Panc1 (cell line): ENCODE data around the gene BAX.
"Not testable (repeated sequence)": the region's sequence is repeated elsewhere in the genome, so short reads cannot be mapped to it uniquely, and the experiment has no call there.

Experiments used
- TF ChIP-seq, protein P1 (sequence below): fragments of 450-650 bp; IDR thresholded peaks from 2 replicates; pipeline ENCODE4 v1.5.1; 2017; ENCODE audit warnings: mild to moderate bottlenecking
- TF ChIP-seq, protein P2 (sequence below), 2 experiments: IDR thresholded peaks; 2 replicates each; pipeline ENCODE4 v1.6.1; 2011 to 2012; ENCODE audit warnings: low read depth in 2 of 2, control low read depth in 1 of 2, low read length in 1 of 2, mild to moderate bottlenecking in 1 of 2, moderate library complexity in 1 of 2; ENCODE audit not compliant: insufficient read depth in 1 of 2

DNA sequence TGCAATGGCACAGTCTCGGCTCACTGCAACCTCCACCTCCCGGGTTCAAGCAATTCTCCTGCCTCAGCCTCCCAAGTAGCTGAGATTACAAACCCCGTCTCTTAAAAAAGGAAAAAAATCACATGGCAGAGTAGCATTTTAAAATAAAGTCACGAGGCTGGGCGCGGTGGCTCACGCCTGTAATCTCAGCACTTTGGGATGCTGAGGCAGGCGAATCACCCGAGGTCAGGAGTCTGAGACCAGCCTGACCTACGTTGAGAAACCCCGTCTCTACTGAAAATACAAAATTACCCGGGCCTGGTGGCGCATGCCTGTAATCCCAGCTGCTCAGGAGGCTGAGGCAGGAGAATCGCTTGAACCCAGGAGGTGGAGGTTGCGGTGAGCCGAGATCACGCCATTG is 27.0 kb upstream of the BAX start:
- TF ChIP-seq, protein P1, sequence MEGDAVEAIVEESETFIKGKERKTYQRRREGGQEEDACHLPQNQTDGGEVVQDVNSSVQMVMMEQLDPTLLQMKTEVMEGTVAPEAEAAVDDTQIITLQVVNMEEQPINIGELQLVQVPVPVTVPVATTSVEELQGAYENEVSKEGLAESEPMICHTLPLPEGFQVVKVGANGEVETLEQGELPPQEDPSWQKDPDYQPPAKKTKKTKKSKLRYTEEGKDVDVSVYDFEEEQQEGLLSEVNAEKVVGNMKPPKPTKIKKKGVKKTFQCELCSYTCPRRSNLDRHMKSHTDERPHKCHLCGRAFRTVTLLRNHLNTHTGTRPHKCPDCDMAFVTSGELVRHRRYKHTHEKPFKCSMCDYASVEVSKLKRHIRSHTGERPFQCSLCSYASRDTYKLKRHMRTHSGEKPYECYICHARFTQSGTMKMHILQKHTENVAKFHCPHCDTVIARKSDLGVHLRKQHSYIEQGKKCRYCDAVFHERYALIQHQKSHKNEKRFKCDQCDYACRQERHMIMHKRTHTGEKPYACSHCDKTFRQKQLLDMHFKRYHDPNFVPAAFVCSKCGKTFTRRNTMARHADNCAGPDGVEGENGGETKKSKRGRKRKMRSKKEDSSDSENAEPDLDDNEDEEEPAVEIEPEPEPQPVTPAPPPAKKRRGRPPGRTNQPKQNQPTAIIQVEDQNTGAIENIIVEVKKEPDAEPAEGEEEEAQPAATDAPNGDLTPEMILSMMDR: not testable (repeated sequence)
- TF ChIP-seq, protein P2, sequence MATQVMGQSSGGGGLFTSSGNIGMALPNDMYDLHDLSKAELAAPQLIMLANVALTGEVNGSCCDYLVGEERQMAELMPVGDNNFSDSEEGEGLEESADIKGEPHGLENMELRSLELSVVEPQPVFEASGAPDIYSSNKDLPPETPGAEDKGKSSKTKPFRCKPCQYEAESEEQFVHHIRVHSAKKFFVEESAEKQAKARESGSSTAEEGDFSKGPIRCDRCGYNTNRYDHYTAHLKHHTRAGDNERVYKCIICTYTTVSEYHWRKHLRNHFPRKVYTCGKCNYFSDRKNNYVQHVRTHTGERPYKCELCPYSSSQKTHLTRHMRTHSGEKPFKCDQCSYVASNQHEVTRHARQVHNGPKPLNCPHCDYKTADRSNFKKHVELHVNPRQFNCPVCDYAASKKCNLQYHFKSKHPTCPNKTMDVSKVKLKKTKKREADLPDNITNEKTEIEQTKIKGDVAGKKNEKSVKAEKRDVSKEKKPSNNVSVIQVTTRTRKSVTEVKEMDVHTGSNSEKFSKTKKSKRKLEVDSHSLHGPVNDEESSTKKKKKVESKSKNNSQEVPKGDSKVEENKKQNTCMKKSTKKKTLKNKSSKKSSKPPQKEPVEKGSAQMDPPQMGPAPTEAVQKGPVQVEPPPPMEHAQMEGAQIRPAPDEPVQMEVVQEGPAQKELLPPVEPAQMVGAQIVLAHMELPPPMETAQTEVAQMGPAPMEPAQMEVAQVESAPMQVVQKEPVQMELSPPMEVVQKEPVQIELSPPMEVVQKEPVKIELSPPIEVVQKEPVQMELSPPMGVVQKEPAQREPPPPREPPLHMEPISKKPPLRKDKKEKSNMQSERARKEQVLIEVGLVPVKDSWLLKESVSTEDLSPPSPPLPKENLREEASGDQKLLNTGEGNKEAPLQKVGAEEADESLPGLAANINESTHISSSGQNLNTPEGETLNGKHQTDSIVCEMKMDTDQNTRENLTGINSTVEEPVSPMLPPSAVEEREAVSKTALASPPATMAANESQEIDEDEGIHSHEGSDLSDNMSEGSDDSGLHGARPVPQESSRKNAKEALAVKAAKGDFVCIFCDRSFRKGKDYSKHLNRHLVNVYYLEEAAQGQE (IDR thresholded peaks at IDR 0.05; ENCODE audit: insufficient read depth in 1 of 2, low read depth in 2 of 2, low read length in 1 of 2): not testable (repeated sequence)
